ENCODE data around the gene DDIT3.
A peak's percentile ranks its signal among the peaks of the same experiment; 100 is the strongest.

DDIT3 gene

GRCh38 chr12:57477710-57478681 is 42.3 kb downstream of the DDIT3 start:
- ChIA-PET POLR2A (interaction anchor here (1.4 to 2.1 kb wide), 2 partner anchors 19 to 42 kb away, joined by 5 to 6 read pairs; partner anchors contain the start of genes DDIT3 and GLI1), CTCF (interaction anchor here (1.0 to 11.0 kb wide), 4 partner anchors 16 to 239 kb away, joined by 3 to 171 read pairs (median 38); partner anchors contain the start of genes GLI1 and INHBE)
- peak; percentile 67 for DNase-seq (ENCODE audit: extremely low spot score)
- TF ChIP-seq CTCF (IDR thresholded peaks at IDR 0.05; ENCODE audit: control extremely low read depth, extremely low read depth, low read depth, missing control alignments): no peak

GRCh38 chr12:57476993-57477709 is 43.2 kb downstream of the DDIT3 start:
- TF ChIP-seq CTCF (IDR thresholded peaks at IDR 0.05; ENCODE audit: control extremely low read depth, extremely low read depth, low read depth, missing control alignments): no peak
- ChIA-PET POLR2A (interaction anchor here (0.6 to 1.4 kb wide), 2 partner anchors 43 to 1375 kb away, joined by 5 to 6 read pairs; partner anchors contain the start of gene DDIT3), CTCF (interaction anchor here (1.0 to 11.0 kb wide), 6 partner anchors 10 to 238 kb away, joined by 3 to 171 read pairs (median 3); partner anchors contain the start of genes GLI1 and INHBE)
- no peak for DNase-seq (ENCODE audit: extremely low spot score)

GRCh38 chr12:57476162-57476992 is 43.9 kb downstream of the DDIT3 start:
- peak; percentile 77 for DNase-seq (ENCODE audit: extremely low spot score)
- TF ChIP-seq CTCF (IDR thresholded peaks at IDR 0.05; ENCODE audit: control extremely low read depth, extremely low read depth, low read depth, missing control alignments): peak; percentile 54
- ChIA-PET POLR2A (interaction anchor here (0.6 to 1.4 kb wide), 2 partner anchors 44 to 1374 kb away, joined by 5 to 6 read pairs; partner anchors contain the start of gene DDIT3), CTCF (interaction anchor here (1.0 to 11.0 kb wide), 7 partner anchors 11 to 237 kb away, joined by 3 to 171 read pairs (median 3); partner anchors contain the start of genes GLI1 and INHBE)

- CTCF ChIA-PET: interaction anchor here (1.0 to 11.0 kb wide), 6 partner anchors 12 to 236 kb away, joined by 3 to 171 read pairs (median 4); partner anchors contain the start of genes GLI1 and INHBE
- no peak for TF ChIP-seq CTCF (IDR thresholded peaks at IDR 0.05; ENCODE audit: control extremely low read depth, extremely low read depth, low read depth, missing control alignments)
- DNase-seq (ENCODE audit: extremely low spot score): peak; percentile 34
- POLR2A ChIA-PET: no interaction called here
Measured at GRCh38 chr12:57475271-57476161, 44.8 kb downstream of the DDIT3 start.

GRCh38 chr12:57474862-57475261 is 45.5 kb downstream of the DDIT3 start:
- no peak for TF ChIP-seq CTCF (IDR thresholded peaks at IDR 0.05; ENCODE audit: control extremely low read depth, extremely low read depth, low read depth, missing control alignments)
- ChIA-PET POLR2A (interaction anchor here (1.3 kb wide), 1 partner anchor 9 kb away, joined by 3 read pairs; no protein-coding TSS in a partner anchor), CTCF (interaction anchor here (0.7 to 11.0 kb wide), 5 partner anchors 12 to 236 kb away, joined by 3 to 171 read pairs (median 4); partner anchors contain the start of genes GLI1 and INHBE)

More at GRCh38 chr12:57474862-57475261, 45.5 kb downstream of the DDIT3 start:
- no peak for DNase-seq (ENCODE audit: extremely low spot score)

Measured in GM10248 (cell line).